HG02870 (cell line): Measurements from ENCODE around the gene CAPN8.
A peak's percentile ranks its signal among the peaks of the same experiment; 100 is the strongest.

Experiments
- ATAC-seq: cut with Tn5 transposase; IDR thresholded peaks from one replicate; pipeline ENCODE4 v1.9.1; 2021; ENCODE audit warnings: mild to moderate bottlenecking, moderate library complexity; ENCODE audit not compliant: unreplicated experiment

Gene CAPN8

GRCh38 chr1:223657978-223658377 lies 7.5 kb downstream of the CAPN8 start:
- ATAC-seq = no peak

GRCh38 chr1:223654083-223654482 lies 11.4 kb downstream of the CAPN8 start:
- no peak for ATAC-seq

- no peak for ATAC-seq
These were observed 12.1 kb downstream of the CAPN8 start for GRCh38 chr1:223653431-223653830.

GRCh38 chr1:223653015-223653414 lies 12.5 kb downstream of the CAPN8 start:
- no peak for ATAC-seq

GRCh38 chr1:223652436-223652941 lies 13.0 kb downstream of the CAPN8 start:
- no peak for ATAC-seq

- ATAC-seq = no peak
These were observed 14.1 kb downstream of the CAPN8 start for GRCh38 chr1:223651291-223651991.

- ATAC-seq = no peak
These were observed 15.0 kb downstream of the CAPN8 start for GRCh38 chr1:223650465-223650864.

- ATAC-seq = no peak
These were observed 16.3 kb downstream of the CAPN8 start for GRCh38 chr1:223649222-223649621.

- ATAC-seq = no peak
These were observed 18.3 kb downstream of the CAPN8 start for GRCh38 chr1:223647249-223647648.

- no peak for ATAC-seq
These were observed 19.6 kb downstream of the CAPN8 start for GRCh38 chr1:223645903-223646302.

- no peak for ATAC-seq
These were observed 23.3 kb downstream of the CAPN8 start for GRCh38 chr1:223642237-223642636.

- ATAC-seq = no peak
These were observed 23.9 kb downstream of the CAPN8 start for GRCh38 chr1:223641523-223642039.

GRCh38 chr1:223639331-223639749 lies 26.2 kb downstream of the CAPN8 start:
- no peak for ATAC-seq

GRCh38 chr1:223635236-223635635 lies 30.3 kb downstream of the CAPN8 start:
- ATAC-seq = no peak

- no peak for ATAC-seq
These were observed 31.1 kb downstream of the CAPN8 start for GRCh38 chr1:223634423-223634822.

GRCh38 chr1:223631956-223632355 lies 33.5 kb downstream of the CAPN8 start:
- ATAC-seq = no peak

- no peak for ATAC-seq
These were observed 34.0 kb downstream of the CAPN8 start for GRCh38 chr1:223631473-223631872.

- no peak for ATAC-seq
These were observed 36.4 kb downstream of the CAPN8 start for GRCh38 chr1:223629126-223629457.

GRCh38 chr1:223628233-223629125 lies 37.0 kb downstream of the CAPN8 start:
- ATAC-seq = peak; percentile 70

- ATAC-seq = no peak
These were observed 43.2 kb downstream of the CAPN8 start for GRCh38 chr1:223622132-223622842.

GRCh38 chr1:223621312-223621734 lies 44.2 kb downstream of the CAPN8 start:
- peak; percentile 97 for ATAC-seq
